SK-N-SH treated with all-trans-retinoic acid at 6 μM for 48 hours (cell line): ENCODE results near the gene TEDC2.

ENCODE experiments used
- ATAC-seq: fragments of 200-7000 bp; cut with Tn5 transposase; 3 replicates; pipeline ENCODE4 v1.9.1; 2020; ENCODE audit warnings: mild to moderate bottlenecking, moderate library complexity
- ARNTL ChIP-seq: fragments of 450-650 bp; formaldehyde crosslinking; IDR thresholded peaks from 2 replicates; pipeline ENCODE4 v1.5.0; 2020; ENCODE audit warnings: low read depth, mild to moderate bottlenecking, moderate library complexity, borderline replicate concordance
- BACH2 ChIP-seq: fragments of 250-450 bp; sonication (Bioruptor Pico); IDR thresholded peaks from 2 replicates; pipeline ENCODE4 v1.9.0; 2021; ENCODE audit warnings: mild to moderate bottlenecking, borderline replicate concordance
- CSDC2 ChIP-seq: fragments of 250-450 bp; sonication (Bioruptor Pico); IDR thresholded peaks from 2 replicates; pipeline ENCODE4 v1.5.0; 2020; ENCODE audit warnings: mild to moderate bottlenecking, moderate library complexity
- ESRRG ChIP-seq: fragments of 250-450 bp; sonication (Bioruptor Pico); IDR thresholded peaks from 2 replicates; pipeline ENCODE4 v1.6.1; 2021; ENCODE audit warnings: mild to moderate bottlenecking
- GLIS3 ChIP-seq: fragments of 250-450 bp; sonication (Bioruptor Pico); IDR thresholded peaks from 2 replicates; pipeline ENCODE4 v1.5.0; 2020; ENCODE audit warnings: mild to moderate bottlenecking, moderate library complexity
- ISL1 ChIP-seq: fragments of 250-450 bp; sonication (Bioruptor Pico); IDR thresholded peaks from 2 replicates; pipeline ENCODE4 v2.1.2; 2022; ENCODE audit warnings: mild to moderate bottlenecking, moderate library complexity
- OSR1 ChIP-seq: fragments of 250-450 bp; sonication (Bioruptor Pico); IDR thresholded peaks from 2 replicates; pipeline ENCODE4 v1.8.0; 2022; ENCODE audit warnings: moderate library complexity, mild to moderate bottlenecking, inconsistent platforms
- PPARA ChIP-seq: fragments of 250-450 bp; sonication (Bioruptor Pico); IDR thresholded peaks from 2 replicates; pipeline ENCODE4 v1.5.0; 2020; ENCODE audit warnings: mild to moderate bottlenecking, borderline replicate concordance
- SNAI2 ChIP-seq: fragments of 250-450 bp; sonication (Bioruptor Pico); IDR thresholded peaks from 2 replicates; pipeline ENCODE4 v1.5.0; 2020; ENCODE audit warnings: mild to moderate bottlenecking, moderate library complexity
- TCF4 ChIP-seq: fragments of 250-450 bp; sonication (Bioruptor Pico); IDR thresholded peaks from 2 replicates; pipeline ENCODE4 v1.8.0; 2021; ENCODE audit warnings: mild to moderate bottlenecking, moderate library complexity, borderline replicate concordance
- TOX ChIP-seq: fragments of 250-450 bp; sonication (Bioruptor Pico); IDR thresholded peaks from 2 replicates; pipeline ENCODE4 v1.8.0; 2021; ENCODE audit warnings: mild to moderate bottlenecking, moderate library complexity, borderline replicate concordance
- ZC3H10 ChIP-seq: fragments of 250-450 bp; sonication (Bioruptor Pico); IDR thresholded peaks from 2 replicates; pipeline ENCODE4 v1.5.1; 2021; ENCODE audit warnings: mild to moderate bottlenecking, moderate library complexity
- ZFP3 ChIP-seq: fragments of 250-450 bp; sonication (Bioruptor Pico); IDR thresholded peaks from 2 replicates; pipeline ENCODE4 v1.5.0; 2020; ENCODE audit warnings: mild to moderate bottlenecking, moderate library complexity
- ZFP30 ChIP-seq: fragments of 450-650 bp; formaldehyde crosslinking; IDR thresholded peaks from 2 replicates; pipeline ENCODE4 v1.5.0; 2022; ENCODE audit warnings: mild to moderate bottlenecking, moderate library complexity
- ZNF70 ChIP-seq: fragments of 450-650 bp; formaldehyde crosslinking; IDR thresholded peaks from 2 replicates; pipeline ENCODE4 v1.5.0; 2020; ENCODE audit warnings: mild to moderate bottlenecking, moderate library complexity
- ZNF8 ChIP-seq: fragments of 450-650 bp; formaldehyde crosslinking; IDR thresholded peaks from 2 replicates; pipeline ENCODE4 v1.5.0; 2020; ENCODE audit warnings: mild to moderate bottlenecking, moderate library complexity
- TF ChIP-seq, protein P1 (sequence below): fragments of 250-450 bp; sonication (Bioruptor Pico); IDR thresholded peaks from 2 replicates; pipeline ENCODE4 v1.5.1; 2021; ENCODE audit warnings: mild to moderate bottlenecking, moderate library complexity
- TF ChIP-seq, protein P2 (sequence below): fragments of 250-450 bp; sonication (Bioruptor Pico); IDR thresholded peaks from 2 replicates; pipeline ENCODE4 v1.5.0; 2020; ENCODE audit warnings: mild to moderate bottlenecking, moderate library complexity
- TF ChIP-seq, protein P3 (sequence below): fragments of 250-450 bp; sonication (Bioruptor Pico); IDR thresholded peaks from 2 replicates; pipeline ENCODE4 v1.8.0; 2021; ENCODE audit warnings: low read depth, mild to moderate bottlenecking, moderate library complexity, borderline replicate concordance
- TF ChIP-seq, protein P4 (sequence below): fragments of 250-450 bp; sonication (Bioruptor Pico); IDR thresholded peaks from 2 replicates; pipeline ENCODE4 v1.8.0; 2020; ENCODE audit warnings: mild to moderate bottlenecking, moderate library complexity, borderline replicate concordance

Gene TEDC2

DNA sequence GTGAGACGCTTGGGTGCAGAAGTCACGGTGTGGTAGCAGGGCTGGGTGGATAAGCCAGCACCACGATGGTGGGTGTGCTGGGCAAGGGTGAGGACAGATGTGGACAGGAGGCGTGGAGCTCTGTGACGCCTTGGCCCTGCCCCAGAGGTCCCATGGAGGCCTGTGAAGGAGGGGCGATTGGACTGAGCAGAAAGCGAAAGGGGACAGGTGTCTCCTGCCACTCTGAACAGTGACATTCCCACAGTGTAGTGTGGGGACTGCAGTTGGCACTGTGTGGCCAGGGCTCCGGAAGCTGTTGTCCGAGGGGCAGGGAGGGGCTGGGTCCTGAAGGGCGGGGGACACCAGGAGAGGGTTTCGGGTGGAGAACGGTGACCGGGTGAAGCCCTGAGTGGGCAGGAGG lies 22.3 kb downstream of the TEDC2 start (continued):
- no peak for TF ChIP-seq ARNTL (CRISPR knock-in tag)
- TF ChIP-seq, protein P1, sequence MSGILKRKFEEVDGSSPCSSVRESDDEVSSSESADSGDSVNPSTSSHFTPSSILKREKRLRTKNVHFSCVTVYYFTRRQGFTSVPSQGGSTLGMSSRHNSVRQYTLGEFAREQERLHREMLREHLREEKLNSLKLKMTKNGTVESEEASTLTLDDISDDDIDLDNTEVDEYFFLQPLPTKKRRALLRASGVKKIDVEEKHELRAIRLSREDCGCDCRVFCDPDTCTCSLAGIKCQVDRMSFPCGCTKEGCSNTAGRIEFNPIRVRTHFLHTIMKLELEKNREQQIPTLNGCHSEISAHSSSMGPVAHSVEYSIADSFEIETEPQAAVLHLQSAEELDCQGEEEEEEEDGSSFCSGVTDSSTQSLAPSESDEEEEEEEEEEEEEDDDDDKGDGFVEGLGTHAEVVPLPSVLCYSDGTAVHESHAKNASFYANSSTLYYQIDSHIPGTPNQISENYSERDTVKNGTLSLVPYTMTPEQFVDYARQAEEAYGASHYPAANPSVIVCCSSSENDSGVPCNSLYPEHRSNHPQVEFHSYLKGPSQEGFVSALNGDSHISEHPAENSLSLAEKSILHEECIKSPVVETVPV (CRISPR knock-in tag), result no peak
- TF ChIP-seq TOX, result no peak
- no peak for TF ChIP-seq GLIS3 (CRISPR knock-in tag)

DNA sequence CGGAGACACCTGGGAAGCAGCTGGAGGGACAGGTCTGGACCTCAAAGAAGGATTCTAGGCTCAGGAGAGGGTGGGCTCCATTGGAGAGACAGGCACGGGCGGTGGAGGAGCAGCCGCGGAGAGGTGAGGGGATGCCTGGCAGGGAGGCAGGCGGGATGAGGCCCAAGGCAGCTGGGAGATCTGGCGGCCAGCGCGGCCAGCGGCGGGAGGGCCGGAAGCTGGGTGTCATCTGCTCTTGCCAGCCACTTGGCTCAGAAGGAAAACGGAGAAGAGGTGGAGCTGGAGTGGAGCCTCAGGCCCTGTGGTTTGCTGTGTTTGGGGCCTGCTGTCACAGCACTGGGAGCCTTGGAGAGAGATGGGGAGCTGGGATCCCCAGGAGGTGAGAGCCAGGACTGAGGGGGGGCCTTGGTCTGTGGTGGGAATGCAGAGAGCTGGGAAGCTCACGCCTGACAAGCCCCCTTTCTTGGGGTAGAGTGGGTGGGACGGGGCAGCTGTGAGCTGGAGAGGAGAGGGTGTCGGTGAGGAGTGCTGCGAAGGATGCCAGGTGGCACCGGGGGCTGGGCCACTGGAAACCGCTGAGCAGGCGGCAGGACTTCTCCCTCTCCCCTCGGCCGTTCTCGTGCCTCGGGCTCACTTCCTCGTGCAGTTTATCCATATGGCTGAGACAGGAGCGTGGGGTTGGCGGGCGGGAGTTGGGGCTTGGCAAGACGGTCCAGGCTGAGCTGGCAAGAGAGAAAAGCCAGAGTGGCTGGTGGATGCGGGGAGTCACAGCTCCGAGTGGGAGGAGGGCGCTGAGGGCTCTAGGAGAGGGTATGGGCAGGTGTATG lies 23.0 kb downstream of the TEDC2 start:
- peak; percentile 34; the same call in 1 of the 2 replicates for TF ChIP-seq TCF4 (CRISPR knock-in tag)
- TF ChIP-seq ESRRG (CRISPR knock-in tag), result no peak
- TF ChIP-seq, protein P2, sequence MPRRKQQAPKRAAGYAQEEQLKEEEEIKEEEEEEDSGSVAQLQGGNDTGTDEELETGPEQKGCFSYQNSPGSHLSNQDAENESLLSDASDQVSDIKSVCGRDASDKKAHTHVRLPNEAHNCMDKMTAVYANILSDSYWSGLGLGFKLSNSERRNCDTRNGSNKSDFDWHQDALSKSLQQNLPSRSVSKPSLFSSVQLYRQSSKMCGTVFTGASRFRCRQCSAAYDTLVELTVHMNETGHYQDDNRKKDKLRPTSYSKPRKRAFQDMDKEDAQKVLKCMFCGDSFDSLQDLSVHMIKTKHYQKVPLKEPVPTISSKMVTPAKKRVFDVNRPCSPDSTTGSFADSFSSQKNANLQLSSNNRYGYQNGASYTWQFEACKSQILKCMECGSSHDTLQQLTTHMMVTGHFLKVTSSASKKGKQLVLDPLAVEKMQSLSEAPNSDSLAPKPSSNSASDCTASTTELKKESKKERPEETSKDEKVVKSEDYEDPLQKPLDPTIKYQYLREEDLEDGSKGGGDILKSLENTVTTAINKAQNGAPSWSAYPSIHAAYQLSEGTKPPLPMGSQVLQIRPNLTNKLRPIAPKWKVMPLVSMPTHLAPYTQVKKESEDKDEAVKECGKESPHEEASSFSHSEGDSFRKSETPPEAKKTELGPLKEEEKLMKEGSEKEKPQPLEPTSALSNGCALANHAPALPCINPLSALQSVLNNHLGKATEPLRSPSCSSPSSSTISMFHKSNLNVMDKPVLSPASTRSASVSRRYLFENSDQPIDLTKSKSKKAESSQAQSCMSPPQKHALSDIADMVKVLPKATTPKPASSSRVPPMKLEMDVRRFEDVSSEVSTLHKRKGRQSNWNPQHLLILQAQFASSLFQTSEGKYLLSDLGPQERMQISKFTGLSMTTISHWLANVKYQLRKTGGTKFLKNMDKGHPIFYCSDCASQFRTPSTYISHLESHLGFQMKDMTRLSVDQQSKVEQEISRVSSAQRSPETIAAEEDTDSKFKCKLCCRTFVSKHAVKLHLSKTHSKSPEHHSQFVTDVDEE (CRISPR knock-in tag), result 0 out of 2 replicates have a peak, but pooled peaks have one; percentile 34
- TF ChIP-seq, all 23 proteins: peak for 2

DNA sequence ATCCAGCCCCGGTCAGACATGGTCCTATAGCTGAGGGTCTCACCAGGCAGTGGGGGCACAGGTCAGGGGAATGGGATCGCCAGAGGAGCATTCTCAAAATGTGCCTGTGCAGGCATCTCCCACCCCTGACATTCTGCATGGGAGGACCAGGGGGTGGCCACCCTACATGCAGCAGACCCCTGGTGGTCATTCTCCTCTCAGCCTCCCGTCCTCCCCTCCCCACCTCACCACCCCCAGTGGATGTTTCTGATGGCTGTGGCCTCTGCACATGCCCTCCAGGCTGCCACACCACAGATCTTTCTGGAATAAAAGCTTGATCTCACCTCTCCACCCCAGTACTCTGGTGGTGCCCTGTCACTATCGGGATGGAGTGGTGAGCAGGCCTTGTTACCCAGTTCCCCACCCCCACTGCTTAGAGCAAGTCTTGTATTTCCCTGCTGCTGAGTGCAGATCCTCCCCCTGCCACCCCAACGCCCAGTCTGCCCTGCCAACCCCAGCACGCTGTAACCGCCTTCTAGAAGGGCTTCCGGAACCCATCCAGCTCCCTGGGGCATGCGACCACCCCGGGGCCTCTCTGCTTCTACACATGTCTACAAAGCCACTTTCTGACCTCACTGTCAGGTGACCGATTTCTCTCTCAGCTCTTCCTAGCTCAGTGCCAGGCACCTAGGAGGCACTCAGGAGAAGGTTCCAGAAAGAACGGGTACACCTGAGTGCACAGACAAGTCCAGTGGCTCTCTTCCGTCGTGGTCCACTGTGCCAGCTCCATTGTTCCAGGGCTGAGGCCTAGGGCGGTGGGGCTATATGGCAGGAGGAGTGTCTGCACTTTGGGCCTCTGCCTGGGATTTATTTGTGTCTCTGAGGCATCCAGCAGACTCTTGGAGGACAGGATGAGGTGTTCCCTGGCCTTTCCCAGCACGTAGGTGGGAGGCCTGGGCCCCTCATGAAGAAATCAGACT lies 24.3 kb downstream of the TEDC2 start:
- TF ChIP-seq, protein P3, sequence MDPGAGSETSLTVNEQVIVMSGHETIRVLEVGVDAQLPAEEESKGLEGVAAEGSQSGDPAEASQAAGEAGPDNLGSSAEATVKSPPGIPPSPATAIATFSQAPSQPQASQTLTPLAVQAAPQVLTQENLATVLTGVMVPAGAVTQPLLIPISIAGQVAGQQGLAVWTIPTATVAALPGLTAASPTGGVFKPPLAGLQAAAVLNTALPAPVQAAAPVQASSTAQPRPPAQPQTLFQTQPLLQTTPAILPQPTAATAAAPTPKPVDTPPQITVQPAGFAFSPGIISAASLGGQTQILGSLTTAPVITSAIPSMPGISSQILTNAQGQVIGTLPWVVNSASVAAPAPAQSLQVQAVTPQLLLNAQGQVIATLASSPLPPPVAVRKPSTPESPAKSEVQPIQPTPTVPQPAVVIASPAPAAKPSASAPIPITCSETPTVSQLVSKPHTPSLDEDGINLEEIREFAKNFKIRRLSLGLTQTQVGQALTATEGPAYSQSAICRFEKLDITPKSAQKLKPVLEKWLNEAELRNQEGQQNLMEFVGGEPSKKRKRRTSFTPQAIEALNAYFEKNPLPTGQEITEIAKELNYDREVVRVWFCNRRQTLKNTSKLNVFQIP (CRISPR knock-in tag), result no peak
- TF ChIP-seq ZNF8 (CRISPR knock-in tag), result no peak
- TF ChIP-seq TCF4 (CRISPR knock-in tag), result no peak
- TF ChIP-seq GLIS3 (CRISPR knock-in tag), result no peak
- TF ChIP-seq ZFP3 (CRISPR knock-in tag), result no peak
- TF ChIP-seq TOX, result no peak
- no peak for TF ChIP-seq ISL1 (CRISPR knock-in tag)
- TF ChIP-seq SNAI2, result no peak
- no peak for TF ChIP-seq ARNTL (CRISPR knock-in tag)
- TF ChIP-seq ZNF70 (CRISPR knock-in tag), result no peak
- no peak for TF ChIP-seq ESRRG (CRISPR knock-in tag)
- TF ChIP-seq, protein P1 (CRISPR knock-in tag), result no peak
- TF ChIP-seq, protein P4, sequence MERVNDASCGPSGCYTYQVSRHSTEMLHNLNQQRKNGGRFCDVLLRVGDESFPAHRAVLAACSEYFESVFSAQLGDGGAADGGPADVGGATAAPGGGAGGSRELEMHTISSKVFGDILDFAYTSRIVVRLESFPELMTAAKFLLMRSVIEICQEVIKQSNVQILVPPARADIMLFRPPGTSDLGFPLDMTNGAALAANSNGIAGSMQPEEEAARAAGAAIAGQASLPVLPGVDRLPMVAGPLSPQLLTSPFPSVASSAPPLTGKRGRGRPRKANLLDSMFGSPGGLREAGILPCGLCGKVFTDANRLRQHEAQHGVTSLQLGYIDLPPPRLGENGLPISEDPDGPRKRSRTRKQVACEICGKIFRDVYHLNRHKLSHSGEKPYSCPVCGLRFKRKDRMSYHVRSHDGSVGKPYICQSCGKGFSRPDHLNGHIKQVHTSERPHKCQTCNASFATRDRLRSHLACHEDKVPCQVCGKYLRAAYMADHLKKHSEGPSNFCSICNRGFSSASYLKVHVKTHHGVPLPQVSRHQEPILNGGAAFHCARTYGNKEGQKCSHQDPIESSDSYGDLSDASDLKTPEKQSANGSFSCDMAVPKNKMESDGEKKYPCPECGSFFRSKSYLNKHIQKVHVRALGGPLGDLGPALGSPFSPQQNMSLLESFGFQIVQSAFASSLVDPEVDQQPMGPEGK, result no peak
- TF ChIP-seq ZC3H10 (CRISPR knock-in tag), result no peak
- no peak for TF ChIP-seq OSR1 (CRISPR knock-in tag)
- TF ChIP-seq ZFP30 (CRISPR knock-in tag), result no peak
- TF ChIP-seq PPARA (CRISPR knock-in tag), result no peak
- TF ChIP-seq CSDC2 (CRISPR knock-in tag), result no peak
- TF ChIP-seq BACH2, result no peak
- TF ChIP-seq, all 23 proteins: peak for 0
- ATAC-seq, result no peak

More for the DNA sequence above, 23.0 kb downstream of the TEDC2 start:
- ATAC-seq, result peak; percentile 94
